ENCODE data around the gene ACE2.

- no peak for TF ChIP-seq CTCF (IDR thresholded peaks at IDR 0.05; ENCODE audit: extremely low read depth in 1 of 2, insufficient read depth in 1 of 2, low read depth in 1 of 2, low read length in 2 of 2)
- TF ChIP-seq POLR2AphosphoS5 (IDR thresholded peaks at IDR 0.05; ENCODE audit: insufficient read depth, low read depth, low read length) = no peak
- no peak for TF ChIP-seq EZH2 (IDR thresholded peaks at IDR 0.05; ENCODE audit: borderline replicate concordance, low read depth, low read length, severe bottlenecking)
- no peak for TF ChIP-seq POLR2A (IDR thresholded peaks at IDR 0.05; ENCODE audit: low read depth, low read length)
- TF ChIP-seq MAX (IDR thresholded peaks at IDR 0.05; ENCODE audit: insufficient read depth, insufficient read length) = no peak
- no peak for TF ChIP-seq JUN (IDR thresholded peaks at IDR 0.05; ENCODE audit: borderline replicate concordance, insufficient read depth, insufficient read length, low read depth)
- TF ChIP-seq FOS (IDR thresholded peaks at IDR 0.05; ENCODE audit: borderline replicate concordance, insufficient read depth, low read length) = no peak
- no peak for TF ChIP-seq GATA2 (IDR thresholded peaks at IDR 0.05; ENCODE audit: insufficient read depth, insufficient read length, low read depth, low read length)
Measured at GRCh38 chrX:15523088-15523487, 77.7 kb downstream of the ACE2 start.

Measured in endothelial cell of umbilical vein (primary cell).